GM18502 (cell line): ENCODE measurements around the gene FAM50B.

Source experiments
- ATAC-seq: cut with Tn5 transposase; IDR thresholded peaks from one replicate; pipeline ENCODE4 v1.9.1; 2021; ENCODE audit warnings: mild to moderate bottlenecking; ENCODE audit not compliant: unreplicated experiment, poor library complexity

FAM50B gene

DNA sequence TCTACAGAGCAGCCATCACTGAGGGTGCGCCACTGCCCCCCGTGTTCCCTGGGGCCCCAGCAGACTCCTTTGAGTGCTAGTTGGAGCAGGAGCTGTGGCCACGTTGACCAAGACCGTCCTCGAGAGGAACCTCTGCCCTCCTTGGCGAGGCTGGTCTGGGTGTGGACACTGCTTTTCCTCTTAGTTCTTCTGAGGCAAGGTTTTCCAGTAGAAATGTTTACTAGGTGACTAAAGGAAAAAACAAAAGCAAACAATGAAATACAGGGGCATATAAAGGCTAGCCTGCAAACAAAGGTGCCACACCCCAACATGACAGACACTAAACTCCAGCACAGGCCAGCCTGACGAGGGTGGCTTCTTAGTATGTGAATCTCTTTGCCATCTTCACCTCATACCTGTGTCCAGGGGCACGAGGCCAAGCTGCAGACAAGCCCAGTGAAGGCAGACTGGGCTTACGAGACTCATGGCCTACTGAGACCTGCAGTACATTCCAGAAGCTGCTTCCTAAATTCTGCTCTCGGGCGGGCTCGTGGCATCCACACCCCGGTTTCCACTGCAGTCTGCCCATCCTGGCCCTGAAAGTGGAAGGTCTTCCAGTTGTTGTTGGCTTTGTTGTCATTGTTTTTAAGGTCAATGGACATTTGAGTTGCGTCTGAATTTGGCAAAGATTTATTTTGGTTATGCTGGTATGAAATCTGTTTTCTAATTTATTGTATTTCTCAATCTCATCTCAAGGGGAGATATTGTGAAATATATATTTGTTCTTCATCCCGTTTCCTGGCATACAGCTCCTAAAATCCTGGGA is 39.2 kb downstream of the FAM50B start:
- ATAC-seq = no peak

- no peak for ATAC-seq
These were observed 40.9 kb downstream of the FAM50B start for GRCh38 chr6:3890047-3890446.

GRCh38 chr6:3891883-3892282 is 42.7 kb downstream of the FAM50B start:
- no peak for ATAC-seq

- no peak for ATAC-seq
These were observed 43.4 kb downstream of the FAM50B start for GRCh38 chr6:3892603-3893002.

DNA sequence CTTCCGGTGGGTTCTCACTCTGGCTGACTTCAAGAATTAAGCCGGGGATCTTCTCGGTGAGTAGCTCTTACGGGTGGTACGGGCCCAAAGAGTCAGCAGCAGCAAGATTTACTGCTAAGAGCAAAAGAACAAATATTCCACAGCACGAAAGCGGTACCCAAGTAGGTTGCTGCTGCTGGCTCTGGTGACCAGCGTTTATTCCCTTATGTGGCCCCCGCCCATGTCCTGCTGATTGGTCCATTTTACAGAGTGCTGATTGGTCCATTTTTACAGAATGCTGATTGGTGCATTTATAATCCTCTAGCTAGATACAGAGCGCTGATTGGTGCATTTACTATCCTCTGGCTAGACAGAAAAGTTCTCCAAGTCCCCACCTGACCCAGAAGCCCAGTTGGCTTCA is 44.3 kb downstream of the FAM50B start:
- ATAC-seq = no peak

DNA sequence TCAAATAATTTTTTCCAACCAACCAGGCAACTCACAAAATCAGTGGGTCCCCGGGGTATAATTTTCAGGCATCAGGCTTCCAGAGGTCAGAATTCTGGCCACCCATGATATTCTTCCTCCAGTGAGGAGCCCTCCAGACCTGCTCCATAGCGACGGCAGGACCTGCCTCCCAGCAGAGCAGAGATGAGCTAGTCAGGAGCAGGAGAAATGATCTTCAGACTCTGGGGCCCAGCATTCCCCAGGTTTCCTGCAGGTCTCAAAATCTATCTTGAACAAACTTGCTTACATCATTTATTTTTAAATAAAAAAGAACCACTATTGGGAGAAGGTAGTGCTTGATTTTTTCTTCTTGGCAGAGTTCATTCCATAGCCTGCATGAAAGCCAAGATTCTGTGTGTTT is 44.7 kb downstream of the FAM50B start:
- no peak for ATAC-seq

DNA sequence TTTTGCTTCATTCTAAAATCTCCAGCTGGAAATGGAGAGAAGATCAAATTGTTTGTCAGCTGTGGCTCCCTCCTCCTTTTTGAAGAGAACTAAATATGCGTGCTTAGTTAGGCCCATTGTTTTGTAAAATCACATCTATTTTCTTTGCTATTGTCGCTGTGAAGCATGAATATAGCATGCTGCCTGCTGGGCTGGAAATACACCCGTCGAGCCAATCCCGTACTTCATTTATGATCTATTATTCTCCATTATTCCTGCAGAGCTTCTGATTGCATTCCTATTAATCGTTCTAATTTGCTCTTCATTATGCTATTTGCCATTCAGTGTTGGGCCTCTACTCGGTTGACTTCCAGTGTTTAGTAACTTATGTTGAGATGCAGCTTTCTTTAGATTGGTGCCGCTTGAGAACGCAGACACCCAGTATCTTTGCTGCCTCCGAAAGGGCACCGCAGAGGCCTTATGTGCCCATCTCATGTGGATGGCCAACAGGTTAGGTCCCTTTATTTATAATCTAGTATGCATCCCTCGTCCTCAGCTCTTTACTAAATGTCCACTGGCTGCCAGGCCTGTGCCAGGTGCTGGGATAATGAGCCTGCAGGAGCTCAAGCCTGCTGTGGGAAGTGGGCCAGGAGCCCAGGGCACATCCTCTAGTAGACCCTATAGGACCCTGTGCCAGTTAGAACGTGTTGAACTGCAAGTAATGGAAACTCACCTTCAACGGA is 45.6 kb downstream of the FAM50B start:
- no peak for ATAC-seq

DNA sequence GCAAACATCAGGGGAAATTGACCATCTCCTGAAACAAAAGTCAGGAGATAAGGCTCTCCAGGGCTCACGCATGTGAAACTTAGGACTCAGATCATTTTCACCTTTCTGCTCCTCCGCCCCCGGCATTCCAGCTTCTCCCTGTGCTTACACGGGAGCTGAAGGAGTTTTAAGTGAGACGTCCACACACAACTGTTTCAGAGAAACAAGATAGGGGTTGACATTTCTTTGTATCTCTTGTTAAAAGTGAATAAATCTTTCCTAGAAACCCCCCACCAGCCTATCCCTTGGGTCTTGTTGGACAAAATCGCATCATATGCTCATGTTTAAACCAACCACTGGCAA is 46.1 kb downstream of the FAM50B start:
- ATAC-seq = no peak

DNA sequence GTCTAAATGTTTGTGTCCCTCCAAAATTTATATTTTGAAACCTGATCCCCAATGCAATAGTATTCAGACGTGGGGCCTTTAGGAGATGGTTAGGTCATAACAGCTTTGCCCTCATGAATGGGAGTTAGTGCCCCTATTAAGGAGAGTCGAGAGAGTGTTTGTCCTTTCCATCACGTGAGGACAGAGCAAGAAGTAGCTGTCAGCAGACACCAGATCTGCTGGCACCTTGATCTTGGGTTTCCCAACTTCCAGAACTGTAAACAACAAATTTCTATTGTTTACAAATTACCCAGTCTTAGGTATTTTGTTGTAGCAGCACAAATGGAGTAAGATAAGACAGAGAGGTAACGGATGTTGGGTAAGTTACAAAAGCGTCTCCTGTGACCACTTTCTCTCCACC is 46.6 kb downstream of the FAM50B start:
- ATAC-seq = no peak

- ATAC-seq = no peak
These were observed 49.3 kb downstream of the FAM50B start for GRCh38 chr6:3898265-3898994.

DNA sequence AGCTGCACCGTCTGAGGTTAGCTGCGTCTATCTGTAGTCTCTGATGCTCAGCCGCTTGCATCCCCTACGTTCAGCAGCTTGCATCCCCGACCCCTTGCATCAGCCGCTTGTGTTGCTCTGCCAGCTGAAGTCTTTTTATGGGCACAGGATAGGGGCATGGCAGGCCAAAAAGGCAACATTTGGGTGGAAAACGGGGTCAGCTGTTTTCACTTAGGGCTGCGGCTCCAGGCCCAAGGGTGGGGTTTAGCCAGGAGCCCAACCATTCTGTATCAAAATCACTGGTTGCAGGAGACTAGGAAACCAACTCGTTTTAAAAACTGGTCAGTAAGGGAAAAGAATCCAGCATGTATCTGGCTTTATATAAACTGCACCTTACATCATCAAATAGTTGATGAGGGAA is 49.9 kb downstream of the FAM50B start:
- ATAC-seq = no peak

DNA sequence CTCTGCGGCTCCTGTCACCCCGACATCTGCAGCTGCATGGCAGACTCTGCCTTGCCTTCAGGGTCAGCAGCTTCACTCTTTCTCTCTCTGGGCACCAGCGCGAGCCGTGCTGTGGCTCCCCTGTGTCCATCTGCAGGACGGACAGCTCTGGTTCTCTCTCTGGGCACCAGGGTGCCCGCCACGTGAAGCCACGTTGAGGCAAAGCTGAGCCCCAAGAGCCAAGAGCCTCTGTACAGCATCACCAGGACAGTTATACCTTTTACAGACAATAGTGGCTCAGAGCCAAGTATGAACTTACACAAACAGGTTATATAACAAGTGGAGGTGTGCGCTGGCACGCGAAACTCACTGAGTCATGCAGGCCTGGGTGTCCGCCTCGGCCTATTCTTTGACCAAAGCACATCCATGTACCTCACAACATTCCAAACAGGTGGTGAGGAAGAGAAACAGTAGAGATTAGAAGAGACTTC is 50.8 kb downstream of the FAM50B start:
- no peak for ATAC-seq
